A549 (cell line): Measurements from ENCODE around the gene ASPG.

Experiments used
- BCL3 ChIP-seq: fragments of >200 bp; sonication (Bioruptor Twin); formaldehyde crosslinking; IDR thresholded peaks from 3 replicates; pipeline ENCODE4 v1.6.1; 2016
- CTCF ChIP-seq: fragments of >200 bp; sonication (Bioruptor Twin); formaldehyde crosslinking; IDR thresholded peaks from 3 replicates; pipeline ENCODE4 v1.5.1; 2016
- ELK1 ChIP-seq: fragments of 150-350 bp; IDR thresholded peaks from 2 replicates; pipeline ENCODE4 v1.6.1; 2014; ENCODE audit warnings: low read depth, mild to moderate bottlenecking, low read length
- HMGXB4 ChIP-seq: fragments of 250-450 bp; sonication (Bioruptor Pico); IDR thresholded peaks from 2 replicates; pipeline ENCODE4 v1.5.0; 2021; ENCODE audit warnings: mild to moderate bottlenecking, moderate library complexity, borderline replicate concordance
- POLR2A ChIP-seq: IDR thresholded peaks from 2 replicates; pipeline ENCODE4 v1.6.1; 2012; ENCODE audit warnings: mild to moderate bottlenecking, low read length
- SMC3 ChIP-seq: fragments of >200 bp; sonication (Bioruptor Twin); formaldehyde crosslinking; IDR thresholded peaks from 3 replicates; pipeline ENCODE4 v1.6.1; 2018; ENCODE audit warnings: inconsistent platforms

DNA sequence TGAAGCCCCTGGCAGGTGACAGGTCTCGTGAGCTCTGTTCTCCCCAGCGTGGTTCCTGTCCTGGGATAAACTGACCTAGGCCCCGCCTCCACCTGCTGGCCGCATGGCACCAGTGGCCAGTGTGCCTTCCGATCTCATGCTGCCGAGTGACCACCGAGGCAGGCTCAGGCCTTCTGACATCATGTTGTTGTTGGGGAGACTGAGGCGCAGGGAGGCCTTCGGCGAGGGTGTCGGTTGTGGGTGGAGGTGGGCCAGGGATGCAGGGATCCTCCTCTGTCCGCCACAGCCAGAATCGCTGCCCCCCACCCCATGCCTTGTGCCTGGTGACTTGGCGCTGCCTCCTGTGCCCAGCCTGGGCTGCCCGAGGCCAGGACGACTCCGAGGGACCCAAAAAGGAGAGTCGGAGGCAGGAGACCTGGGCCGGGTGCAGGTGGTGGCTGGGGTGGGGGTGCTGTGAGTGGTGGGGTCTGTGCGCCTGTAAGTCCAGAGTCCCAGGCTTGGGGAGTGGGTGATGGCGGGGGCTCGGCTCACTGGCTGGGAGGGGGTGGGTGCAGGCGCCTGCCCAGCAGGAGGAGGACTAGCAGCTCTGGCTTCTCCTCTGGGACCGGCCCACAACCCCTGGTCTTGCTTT is 24.3 kb downstream of the ASPG start:
- TF ChIP-seq CTCF: no peak
- no peak for TF ChIP-seq POLR2A
- TF ChIP-seq SMC3: no peak
- TF ChIP-seq BCL3: no peak
- no peak for TF ChIP-seq ELK1
- TF ChIP-seq HMGXB4: no peak
